IPS-18a (cell line): Measurements from ENCODE around the gene ADAM12.
"Not testable (repeated sequence)": the region's sequence is repeated elsewhere in the genome, so short reads cannot be mapped to it uniquely, and the experiment has no call there.

Experiments used
- H3K27ac ChIP-seq: one replicate; pipeline ENCODE4 v1.5.1; 2013; ENCODE audit warnings: low read length
- H3K27me3 ChIP-seq: one replicate; pipeline ENCODE4 v1.6.1; 2013; ENCODE audit warnings: mild to moderate bottlenecking, low read length; ENCODE audit not compliant: control insufficient read depth, insufficient read depth
- H3K36me3 ChIP-seq: one replicate; pipeline ENCODE4 v1.6.1; 2013; ENCODE audit warnings: low read depth, low read length; ENCODE audit not compliant: control insufficient read depth
- H3K4me1 ChIP-seq: one replicate; pipeline ENCODE4 v1.6.1; 2013; ENCODE audit warnings: low read depth, low read length; ENCODE audit not compliant: control insufficient read depth
- H3K4me3 ChIP-seq: one replicate; pipeline ENCODE4 v1.5.1; 2013; ENCODE audit warnings: low read length
- H3K9ac ChIP-seq: one replicate; pipeline ENCODE4 v1.6.1; 2013; ENCODE audit warnings: mild to moderate bottlenecking, low read length, moderate library complexity
- H3K9me3 ChIP-seq: one replicate; pipeline ENCODE4 v1.6.1; 2013; ENCODE audit warnings: low read depth, low read length; ENCODE audit not compliant: control insufficient read depth

Gene ADAM12

DNA sequence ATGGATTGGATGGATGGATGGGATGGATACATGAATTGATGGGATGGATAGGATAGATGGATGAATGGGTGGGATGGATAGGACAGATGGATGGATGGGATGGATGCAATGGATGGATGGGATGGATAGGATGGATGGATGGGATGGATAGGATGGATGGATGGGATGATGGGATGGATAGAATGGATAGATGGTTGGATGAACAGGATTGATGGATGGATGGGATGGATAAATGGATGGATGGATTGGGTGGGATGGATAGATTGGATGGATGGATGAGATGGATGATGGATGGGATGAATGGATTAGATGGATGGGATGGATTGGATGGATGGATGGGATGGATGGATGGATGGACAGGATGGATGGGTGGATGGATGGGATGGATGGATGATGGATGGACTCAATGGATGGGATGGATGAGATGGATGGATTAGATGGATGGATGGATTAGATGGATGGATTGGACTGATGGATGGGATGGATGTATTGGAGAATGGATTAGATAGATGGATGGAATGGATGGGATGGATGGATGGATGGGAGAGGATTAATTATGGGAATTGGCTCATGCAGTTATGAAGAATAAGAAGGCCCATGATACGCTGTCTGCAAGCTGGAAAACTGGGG, 136.4 kb downstream of the ADAM12 start:
- no peaks in the 10 kb centered on the region for H3K9me3 ChIP-seq
- no peaks in the 10 kb centered on the region for H3K36me3 ChIP-seq
- no peak overlapping the region for H3K27ac ChIP-seq
- no peaks in the 10 kb centered on the region for H3K4me1 ChIP-seq
- no peak overlapping the region for H3K4me3 ChIP-seq
- H3K9ac ChIP-seq = no peak overlapping the region
- no peaks in the 10 kb centered on the region for H3K27me3 ChIP-seq

- Histone ChIP-seq H3K4me1 (peaks cover 7% of the 10 kb centered on the region), H3K27ac (no peak overlapping the region)
These were observed 137.6 kb downstream of the ADAM12 start for GRCh38 chr10:126250527-126251310.

GRCh38 chr10:126250045-126250444, 138.2 kb downstream of the ADAM12 start:
- Histone ChIP-seq H3K36me3 (no peaks in the 10 kb centered on the region), H3K27me3 (no peaks in the 10 kb centered on the region), H3K4me3 (no peak overlapping the region), H3K9me3 (no peaks in the 10 kb centered on the region), H3K27ac (no peak overlapping the region), H3K4me1 (peaks cover 7% of the 10 kb centered on the region), H3K9ac (no peak overlapping the region)

More at GRCh38 chr10:126250527-126251310, 137.6 kb downstream of the ADAM12 start:
- Histone ChIP-seq H3K4me3 (no peak overlapping the region), H3K9ac (no peak overlapping the region), H3K9me3 (no peaks in the 10 kb centered on the region), H3K27me3 (no peaks in the 10 kb centered on the region), H3K36me3 (no peaks in the 10 kb centered on the region)

GRCh38 chr10:126247446-126247975, 140.8 kb downstream of the ADAM12 start:
- Histone ChIP-seq H3K27ac (no peak overlapping the region), H3K36me3 (no peaks in the 10 kb centered on the region), H3K4me3 (no peak overlapping the region), H3K9ac (no peak overlapping the region), H3K4me1 (peaks cover 7% of the 10 kb centered on the region), H3K27me3 (no peaks in the 10 kb centered on the region), H3K9me3 (no peaks in the 10 kb centered on the region)

GRCh38 chr10:126246396-126246795, 141.9 kb downstream of the ADAM12 start:
- not testable (repeated sequence) for H3K4me1 ChIP-seq, H3K9me3 ChIP-seq, H3K27me3 ChIP-seq, H3K27ac ChIP-seq, H3K4me3 ChIP-seq, H3K9ac ChIP-seq, H3K36me3 ChIP-seq

GRCh38 chr10:126245501-126245900, 142.8 kb downstream of the ADAM12 start:
- H3K4me3 ChIP-seq = no peak overlapping the region
- no peaks in the 10 kb centered on the region for H3K9me3 ChIP-seq
- H3K9ac ChIP-seq = no peak overlapping the region
- no peaks in the 10 kb centered on the region for H3K27me3 ChIP-seq
- peaks cover 7% of the 10 kb centered on the region for H3K4me1 ChIP-seq
- no peaks in the 10 kb centered on the region for H3K36me3 ChIP-seq
- H3K27ac ChIP-seq = no peak overlapping the region

- Histone ChIP-seq H3K27me3 (no peaks in the 10 kb centered on the region), H3K9ac (no peak overlapping the region), H3K36me3 (no peaks in the 10 kb centered on the region), H3K27ac (no peak overlapping the region), H3K4me3 (no peak overlapping the region), H3K9me3 (no peaks in the 10 kb centered on the region), H3K4me1 (peaks cover 7% of the 10 kb centered on the region)
These were observed 144.3 kb downstream of the ADAM12 start for GRCh38 chr10:126243971-126244370.

GRCh38 chr10:126243306-126243705, 145.0 kb downstream of the ADAM12 start:
- no peak overlapping the region for H3K4me3 ChIP-seq
- peaks cover 7% of the 10 kb centered on the region for H3K4me1 ChIP-seq
- H3K9me3 ChIP-seq = no peaks in the 10 kb centered on the region
- no peak overlapping the region for H3K9ac ChIP-seq
- no peaks in the 10 kb centered on the region for H3K27me3 ChIP-seq
- H3K27ac ChIP-seq = no peak overlapping the region
- H3K36me3 ChIP-seq = no peaks in the 10 kb centered on the region

GRCh38 chr10:126242397-126243260, 145.6 kb downstream of the ADAM12 start:
- H3K27ac ChIP-seq = no peak overlapping the region
- H3K9me3 ChIP-seq = no peaks in the 10 kb centered on the region

DNA sequence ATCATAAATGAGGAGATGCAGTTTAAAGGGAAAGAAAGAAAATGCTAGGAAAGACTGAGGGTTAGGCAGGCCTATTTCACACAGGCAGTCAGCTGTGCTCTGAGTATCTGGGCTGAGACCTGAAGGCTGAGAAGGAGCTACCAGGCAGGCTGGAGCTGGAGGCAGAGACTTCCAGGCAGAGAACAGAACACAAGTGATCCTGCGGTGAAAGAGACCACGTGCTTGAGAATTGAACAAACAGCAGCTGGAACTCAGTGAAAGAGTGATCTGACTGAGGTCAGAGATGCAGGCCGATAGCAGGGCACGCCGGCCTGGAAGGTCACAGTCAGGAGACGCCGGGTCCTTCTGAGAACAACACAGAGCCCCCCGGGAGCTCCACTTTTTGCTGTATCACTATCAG, 147.8 kb downstream of the ADAM12 start:
- H3K27ac ChIP-seq = no peak overlapping the region
- no peaks in the 10 kb centered on the region for H3K4me1 ChIP-seq
- no peaks in the 10 kb centered on the region for H3K36me3 ChIP-seq

More at GRCh38 chr10:126242397-126243260, 145.6 kb downstream of the ADAM12 start:
- Histone ChIP-seq H3K4me1 (peaks cover 7% of the 10 kb centered on the region), H3K36me3 (no peaks in the 10 kb centered on the region), H3K9ac (no peak overlapping the region), H3K27me3 (no peaks in the 10 kb centered on the region), H3K4me3 (no peak overlapping the region)

GRCh38 chr10:126239844-126240243, 148.4 kb downstream of the ADAM12 start:
- no peaks in the 10 kb centered on the region for H3K36me3 ChIP-seq
- no peak overlapping the region for H3K9ac ChIP-seq
- H3K9me3 ChIP-seq = no peaks in the 10 kb centered on the region

More for the DNA sequence above, 147.8 kb downstream of the ADAM12 start:
- Histone ChIP-seq H3K27me3 (no peaks in the 10 kb centered on the region), H3K4me3 (no peak overlapping the region), H3K9me3 (no peaks in the 10 kb centered on the region), H3K9ac (no peak overlapping the region)

More at GRCh38 chr10:126239844-126240243, 148.4 kb downstream of the ADAM12 start:
- H3K27me3 ChIP-seq = no peaks in the 10 kb centered on the region
- H3K4me1 ChIP-seq = no peaks in the 10 kb centered on the region
- H3K4me3 ChIP-seq = no peak overlapping the region
- no peak overlapping the region for H3K27ac ChIP-seq
